Transverse colon (tissue), 4 donors: ENCODE results near the gene NUDT9. TPM values are rescaled to one million over a fixed set of nuclear protein-coding genes. Genes with fewer than 3 reads are reported as not detected.
A peak's percentile ranks its signal among the peaks of the same experiment; 100 is the strongest.

Experiments used
- DNase-seq: peaks from one replicate; pipeline ENCODE4 v3.0.0-alpha.2; 2019
- H3K27ac ChIP-seq, 4 donors: fragments of 200-600 bp; sonication (generic); 2 replicates each; pipeline ENCODE4 v1.5.1; 2016 to 2018; ENCODE audit warnings: inconsistent platforms in 4 of 4
- H3K27me3 ChIP-seq: fragments of 200-600 bp; sonication (generic); 2 replicates; pipeline ENCODE4 v1.5.1; 2017; ENCODE audit warnings: inconsistent platforms
- H3K36me3 ChIP-seq, 4 donors: fragments of 200-600 bp; sonication (generic); 2 replicates each; pipeline ENCODE4 v1.5.1; 2017 to 2019; ENCODE audit warnings: inconsistent platforms in 4 of 4
- H3K4me1 ChIP-seq, 4 donors: fragments of 200-600 bp; sonication (generic); 2 replicates each; pipeline ENCODE4 v1.5.1; 2017 to 2020; ENCODE audit warnings: inconsistent platforms in 4 of 4
- H3K4me3 ChIP-seq, 4 donors: fragments of 200-600 bp; sonication (generic); 1 replicate in 1 of 4; 2 replicates in 3 of 4; pipeline versions ENCODE4 v1.5.1 to v1.6.1; 2017 to 2019; ENCODE audit warnings: inconsistent platforms in 4 of 4
- H3K9me3 ChIP-seq, 2 donors: fragments of 200-600 bp; sonication (generic); 2 replicates each; pipeline ENCODE4 v1.5.1; 2017 to 2019; ENCODE audit warnings: inconsistent platforms in 2 of 2
- CTCF ChIP-seq, 5 experiments: fragments of 200-600 bp in 3 of 5; fragments of 450-650 bp in 2 of 5; sonication (generic) in 3 of 5; IDR thresholded peaks; 1 replicate in 2 of 5; 2 replicates in 3 of 5; pipeline ENCODE4 v1.5.1; 2016 to 2017; ENCODE audit warnings: antibody characterized with exemption in 5 of 5, inconsistent platforms in 3 of 5, mild to moderate bottlenecking in 2 of 5, moderate library complexity in 1 of 5
- EP300 ChIP-seq: sonication (generic); formaldehyde crosslinking; IDR thresholded peaks from one replicate; pipeline ENCODE4 v1.6.1; 2017; ENCODE audit warnings: antibody characterized with exemption, low read depth
- POLR2A ChIP-seq: fragments of 450-650 bp; IDR thresholded peaks from one replicate; pipeline ENCODE4 v1.6.1; 2016; ENCODE audit warnings: antibody characterized with exemption, mild to moderate bottlenecking, moderate library complexity
- POLR2AphosphoS5 ChIP-seq, 3 donors: sonication (generic); formaldehyde crosslinking; IDR thresholded peaks; one replicate each; pipeline ENCODE4 v1.6.1; 2016; ENCODE audit warnings: antibody characterized with exemption in 3 of 3
- WGBS, 2 donors: methylation state at CpG; one replicate each; pipeline ENCODE4 v1.1.5; 2018; ENCODE audit warnings: low coverage in 1 of 2; 5-methylcytosine and 5-hydroxymethylcytosine counted together
- in situ Hi-C, 4 donors: fragments of 200-750 bp; cut with MboI; loops; one replicate each; pipeline versions ENCODE4 v1.15.0 to v1.15.1; 2017; ENCODE audit warnings: low sequenced_read_pairs in 3 of 4, low pct_ligation_motif_present in 1 of 4, low pct_unique_long_range_greater_than_20kb in 1 of 4
- intact Hi-C: fragments of 100-400 bp; cut with DNase I; formaldehyde crosslinking; loops from one replicate; pipeline ENCODE4 v1.15.1; 2023; ENCODE audit warnings: low total_unique reads
- small RNA-seq, 4 donors: library from RNA; depleted of rRNA; stranded (forward); fragments of <200 nt; gene quantifications; one replicate each; pipeline ENCODE3, GENCODE V24; 2016
- total RNA-seq, 4 donors: library from RNA; depleted of rRNA; stranded (reverse); fragments of >200 nt; gene quantifications; one replicate each; pipeline ENCODE4 v1.1.0, GENCODE V29; 2016

The NUDT9 gene
- total RNA-seq, 4 donors from 2014 or later: 7.6 to 25.7 (median 20.1) TPM

DNA sequence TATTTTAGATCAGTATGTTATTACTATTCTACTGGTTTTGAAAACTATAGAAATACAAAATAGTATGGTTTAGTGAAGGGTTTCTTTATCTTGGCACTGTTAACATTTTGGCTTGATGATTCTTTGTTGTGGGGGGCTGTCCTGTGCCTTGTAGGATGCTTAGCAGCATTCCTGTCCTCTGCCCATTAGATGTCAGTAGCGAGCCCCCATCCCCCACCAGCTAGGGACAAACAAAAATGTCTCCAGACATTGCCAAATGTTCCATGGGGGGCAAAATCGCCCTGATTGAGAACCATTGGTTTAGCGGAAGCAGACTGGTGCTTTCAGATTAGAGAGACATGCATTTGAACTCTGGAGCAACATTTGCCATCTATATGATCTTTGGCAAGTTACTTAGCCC is 83.5 kb downstream of the NUDT9 start:
- TF ChIP-seq POLR2A (no peak), EP300 (no peak), CTCF (IDR thresholded peaks at IDR 0.05) (no peak), POLR2AphosphoS5 (IDR thresholded peaks at IDR 0.05) (no peak)
- WGBS, 2 donors: 79 to 90% methylated on average over 2 to 3 of the region's 3 CpGs
- in situ Hi-C loops: no loop called here
- Histone ChIP-seq H3K4me1 (peaks cover 0 to 17% (median 8%) of the 10 kb centered on the region in 4 donors), H3K9me3 (no peaks in the 10 kb centered on the region), H3K27me3 (no peaks in the 10 kb centered on the region), H3K27ac (no peak overlapping the region), H3K36me3 (no peaks in the 10 kb centered on the region), H3K4me3 (no peak overlapping the region)
- no peak for DNase-seq
- intact Hi-C loops: no loop called here

DNA sequence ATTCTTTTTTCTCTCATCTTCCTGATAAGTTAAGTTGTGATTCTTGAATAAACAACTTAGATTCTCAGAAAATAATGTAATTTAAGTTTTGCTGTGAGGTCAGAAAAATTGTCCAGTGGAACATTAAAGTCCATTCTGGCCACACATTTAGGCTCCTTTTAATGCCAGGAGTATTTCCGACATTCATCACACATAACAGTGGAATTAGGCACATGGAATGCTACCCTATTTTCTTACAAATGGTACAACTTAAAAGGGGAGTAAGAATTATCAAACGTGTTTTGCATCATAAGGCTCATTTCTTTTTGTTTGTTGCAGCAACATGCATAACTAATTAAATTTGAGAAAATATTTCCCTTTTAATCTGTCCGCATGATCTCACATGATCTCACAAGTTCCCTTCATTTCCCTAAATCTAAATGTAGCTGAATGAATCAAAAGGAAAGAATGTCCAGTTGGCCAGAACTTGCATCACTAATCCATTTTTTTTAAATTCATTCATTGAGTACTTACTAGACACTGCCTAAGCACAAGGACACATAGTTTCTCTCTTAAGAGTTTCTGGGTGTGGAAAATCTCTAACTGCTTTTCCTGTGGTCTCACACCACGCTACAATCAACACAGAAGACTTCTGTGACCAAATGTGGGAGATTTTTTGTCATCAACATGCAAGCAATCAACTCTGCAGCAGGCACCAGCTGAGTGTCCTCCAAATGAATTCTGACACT is 84.8 kb downstream of the NUDT9 start:
- DNase-seq: no peak
- Histone ChIP-seq H3K27ac (peak overlapping the region; percentile 30 to 68 (median 52)), H3K36me3 (no peaks in the 10 kb centered on the region), H3K4me1 (peaks cover 0 to 15% (median 8%) of the 10 kb centered on the region in 4 donors), H3K4me3 (no peak overlapping the region), H3K9me3 (no peaks in the 10 kb centered on the region), H3K27me3 (no peaks in the 10 kb centered on the region)
- TF ChIP-seq POLR2AphosphoS5 (IDR thresholded peaks at IDR 0.05) (peak in 2 of 3 donors; percentile 20 to 23), CTCF (IDR thresholded peaks at IDR 0.05) (no peak)
- in situ Hi-C loops: no loop called here
- intact Hi-C loops: no loop called here
- WGBS, 2 donors: 60% methylated on average over 3 to 4 of the region's 4 CpGs

Small RNAs within 50 kb of the gene (small RNA-seq; reads per million reads assigned to genes)
- gene RN7SL681P: 0 to 0.28 (median 0) reads per million in 4 donors

Other genes starting within 250 kb of the NUDT9 start
- 10 to 100 TPM in 3 of 4 donors, 1 to 10 TPM in 1; 9.4 to 18.7 (median 13.6) TPM for gene KLHL8, start 202.0 kb upstream of the NUDT9 start, total RNA-seq
- 1 to 10 TPM in 2 of 4 donors, not detected in 2; 1.1 to 1.9 TPM for gene HSD17B13, start 99.7 kb upstream of the NUDT9 start, total RNA-seq
- 100 to 1,000 TPM; 189 to 348 (median 271) TPM for gene HSD17B11, start 31.4 kb upstream of the NUDT9 start, total RNA-seq
- 100 to 1,000 TPM; 113 to 228 (median 151) TPM for gene SPARCL1, start 106.8 kb downstream of the NUDT9 start, total RNA-seq
- gene DSPP, start 186.0 kb downstream of the NUDT9 start, total RNA-seq: not detected
- not detected for gene DMP1, start 227.7 kb downstream of the NUDT9 start, total RNA-seq